BLaER1 (cell line): Measurements from ENCODE around the gene ACVR1C.

ENCODE experiments used
- H3K27ac ChIP-seq: shearing (Covaris generic); formaldehyde crosslinking; 2 replicates; pipeline ENCODE4 v1.8.1; 2022
- H3K27me3 ChIP-seq: shearing (Covaris generic); formaldehyde crosslinking; 2 replicates; pipeline ENCODE4 v1.8.1; 2022
- H3K36me3 ChIP-seq: shearing (Covaris generic); formaldehyde crosslinking; 2 replicates; pipeline ENCODE4 v1.8.1; 2022
- H3K4me1 ChIP-seq: shearing (Covaris generic); formaldehyde crosslinking; 2 replicates; pipeline ENCODE4 v1.8.1; 2022
- H3K4me2 ChIP-seq: shearing (Covaris generic); formaldehyde crosslinking; 2 replicates; pipeline ENCODE4 v1.8.1; 2022
- H3K4me3 ChIP-seq: shearing (Covaris generic); formaldehyde crosslinking; 2 replicates; pipeline ENCODE4 v1.8.1; 2022
- H3K9ac ChIP-seq: shearing (Covaris generic); formaldehyde crosslinking; 2 replicates; pipeline ENCODE4 v1.8.1; 2022
- H3K9me3 ChIP-seq: shearing (Covaris generic); formaldehyde crosslinking; 2 replicates; pipeline ENCODE4 v1.8.1; 2022
- H4K20me1 ChIP-seq: shearing (Covaris generic); formaldehyde crosslinking; 2 replicates; pipeline ENCODE4 v1.8.1; 2022
- Cebpa-rat ChIP-seq: shearing (Covaris generic); IDR thresholded peaks from 2 replicates; pipeline ENCODE4 v1.8.1; 2022

ACVR1C gene

DNA sequence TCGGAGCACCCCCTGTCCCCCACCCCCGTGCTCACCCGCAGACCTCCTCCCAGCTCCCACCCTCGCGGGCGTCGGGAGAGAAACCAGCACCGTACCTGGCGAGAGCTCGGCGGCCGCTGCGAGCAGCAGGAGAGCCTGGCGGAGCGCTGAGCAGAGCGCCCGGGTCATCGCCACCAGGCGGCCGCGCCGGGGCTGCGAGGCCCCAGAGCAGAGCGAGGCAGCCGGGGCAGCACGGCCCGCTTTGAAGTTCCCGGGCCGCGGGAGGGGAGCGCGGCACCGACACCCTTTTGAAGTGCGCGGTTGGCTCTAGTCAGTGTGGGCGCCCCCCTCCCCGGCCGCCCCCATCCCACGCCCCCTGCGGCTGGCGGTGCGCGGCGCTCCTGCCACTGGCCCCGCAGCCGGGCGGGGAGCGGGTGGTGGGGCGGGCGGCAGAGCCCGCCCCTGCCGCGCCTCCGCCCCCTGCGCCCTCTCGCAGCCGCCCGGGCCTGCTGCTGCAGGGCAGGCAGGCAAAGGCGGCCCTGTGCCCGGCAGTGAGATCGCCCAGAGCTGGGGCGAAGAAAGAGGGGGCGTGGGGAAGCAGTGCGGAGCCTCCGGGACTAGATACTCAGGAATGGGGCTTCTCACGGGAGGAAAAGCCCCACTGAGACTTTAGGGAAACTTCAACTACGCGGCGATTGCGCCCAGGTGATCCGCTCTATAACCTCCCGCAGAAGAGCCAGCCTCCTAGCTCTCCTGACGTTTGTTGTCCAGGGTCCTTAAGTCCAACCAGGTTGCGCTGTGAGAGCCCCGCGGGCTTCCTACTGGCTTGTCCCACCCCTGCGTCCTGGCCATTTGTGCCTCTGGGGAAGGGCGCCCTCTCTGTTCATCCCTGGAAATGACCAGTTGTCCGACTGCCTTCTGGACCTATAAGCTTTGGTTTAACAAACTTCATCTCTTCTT, at the start of gene ACVR1C:
TSS of gene ACVR1C (minus strand) at position 388 of the 939 bp plus-strand sequence. CDS start at position 168, 220 bp downstream.
- H3K4me2 ChIP-seq: peak within 1 kb of the TSS; percentile 97
- peak within 1 kb of the TSS; percentile 68 for H3K4me3 ChIP-seq
- H3K4me1 ChIP-seq: peaks cover 10% of the 10 kb centered on the region
- no peak within 1 kb of the TSS for H3K27ac ChIP-seq
- no peaks in the 10 kb centered on the region for H3K9me3 ChIP-seq
- H4K20me1 ChIP-seq: peaks cover 8% of the 10 kb centered on the region; the same call in 1 of the 2 replicates
- 0 out of 2 replicates have a peak within 1 kb of the TSS, but pooled peaks have one; percentile 19 for H3K9ac ChIP-seq
- no peak for TF ChIP-seq Cebpa-rat
- H3K36me3 ChIP-seq: no peaks in the 10 kb centered on the region
- H3K27me3 ChIP-seq: peaks cover 29% of the 10 kb centered on the region

DNA sequence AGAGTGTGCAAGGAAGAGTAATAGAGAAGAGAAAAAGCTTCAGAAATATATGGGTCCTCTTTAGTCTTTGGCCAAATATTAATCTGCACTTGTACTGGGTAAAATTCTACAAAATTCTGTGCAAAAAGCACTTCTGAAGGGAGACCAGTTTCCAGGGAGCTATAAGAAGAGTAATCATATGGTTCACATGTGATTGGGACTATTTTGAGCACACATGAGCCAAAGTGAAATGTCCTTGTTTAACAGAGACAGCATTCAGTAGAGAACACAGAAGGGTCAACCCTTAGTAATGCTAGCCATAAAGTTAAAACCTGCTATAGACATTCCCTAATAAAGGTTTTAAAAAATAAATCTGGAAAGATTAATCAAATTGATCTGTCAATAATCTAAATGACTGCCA, 49.3 kb upstream of the ACVR1C start:
- Histone ChIP-seq H3K4me2 (no peak overlapping the region), H3K9ac (no peak overlapping the region), H3K27ac (no peak overlapping the region), H3K9me3 (no peaks in the 10 kb centered on the region), H3K4me3 (no peak overlapping the region), H3K4me1 (no peaks in the 10 kb centered on the region), H4K20me1 (no peaks in the 10 kb centered on the region), H3K27me3 (no peaks in the 10 kb centered on the region), H3K36me3 (no peaks in the 10 kb centered on the region)
- no peak for TF ChIP-seq Cebpa-rat

DNA sequence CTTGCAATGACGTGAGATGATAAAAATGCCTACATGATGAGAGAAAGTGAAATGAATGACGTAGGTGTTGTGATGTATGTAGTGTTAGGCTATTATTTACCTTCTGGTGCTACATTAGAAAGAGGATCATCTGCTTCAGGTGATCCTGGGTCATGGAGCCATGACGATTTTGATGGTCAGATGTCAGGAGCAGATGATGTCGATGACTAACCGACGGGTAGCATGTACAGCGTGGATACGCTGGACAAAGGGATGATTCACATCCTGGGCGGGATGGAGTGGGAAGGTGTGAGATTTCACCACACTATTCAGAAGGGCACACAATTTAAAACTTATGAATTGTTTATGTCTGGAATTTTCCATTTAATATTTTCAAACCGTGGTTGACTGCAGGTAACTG, 43.5 kb upstream of the ACVR1C start:
- H3K36me3 ChIP-seq: no peaks in the 10 kb centered on the region
- TF ChIP-seq Cebpa-rat: no peak
- H3K9me3 ChIP-seq: no peaks in the 10 kb centered on the region
- no peak overlapping the region for H3K4me2 ChIP-seq
- no peaks in the 10 kb centered on the region for H4K20me1 ChIP-seq
- no peak overlapping the region for H3K9ac ChIP-seq
- no peak overlapping the region for H3K27ac ChIP-seq
- H3K27me3 ChIP-seq: no peaks in the 10 kb centered on the region
- no peaks in the 10 kb centered on the region for H3K4me1 ChIP-seq
- no peak overlapping the region for H3K4me3 ChIP-seq

DNA sequence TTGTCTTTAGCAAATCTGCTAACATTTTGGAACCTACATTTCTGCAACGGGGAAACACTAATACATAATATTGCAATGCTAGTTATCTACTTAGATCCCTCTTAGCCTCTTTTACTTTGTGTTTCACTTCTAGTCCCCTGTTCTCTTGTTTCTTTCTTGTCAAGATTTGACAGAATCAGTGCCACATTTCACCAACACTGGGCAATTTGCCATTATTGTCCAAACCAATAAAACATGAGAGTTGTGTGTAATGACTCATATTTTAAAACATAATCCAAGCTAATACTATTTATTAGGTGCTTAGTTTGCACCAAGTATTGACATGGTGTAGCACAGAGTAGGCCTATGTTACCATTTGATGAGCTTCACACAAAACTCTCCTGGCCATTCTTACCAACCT, 33.7 kb upstream of the ACVR1C start:
- H3K27ac ChIP-seq: no peak overlapping the region
- H3K4me1 ChIP-seq: no peaks in the 10 kb centered on the region
- no peaks in the 10 kb centered on the region for H4K20me1 ChIP-seq
- H3K4me2 ChIP-seq: no peak overlapping the region
- H3K4me3 ChIP-seq: no peak overlapping the region
- H3K27me3 ChIP-seq: no peaks in the 10 kb centered on the region
- no peak overlapping the region for H3K9ac ChIP-seq
- no peaks in the 10 kb centered on the region for H3K36me3 ChIP-seq
- no peak for TF ChIP-seq Cebpa-rat
- H3K9me3 ChIP-seq: no peaks in the 10 kb centered on the region

DNA sequence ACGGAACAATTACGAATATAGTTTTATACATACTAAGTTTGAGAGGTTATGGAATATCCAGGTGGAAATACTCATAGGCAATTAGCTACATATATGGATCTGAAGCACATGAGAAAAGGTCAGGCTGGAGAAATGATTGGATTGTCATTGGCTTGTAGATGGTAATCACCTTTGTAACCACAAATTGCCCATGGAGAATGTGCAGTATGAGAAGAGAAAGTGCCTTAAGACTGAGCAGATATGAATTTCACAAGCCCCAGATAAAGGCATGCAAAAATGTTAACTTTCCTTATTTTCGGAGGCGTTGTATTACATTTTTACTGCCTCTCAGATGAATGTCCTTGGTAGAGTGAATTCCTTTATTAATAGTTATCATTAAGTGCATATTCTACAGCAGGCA, 33.1 kb upstream of the ACVR1C start:
- no peak overlapping the region for H3K27ac ChIP-seq
- no peak overlapping the region for H3K4me3 ChIP-seq
- H3K36me3 ChIP-seq: no peaks in the 10 kb centered on the region
- no peaks in the 10 kb centered on the region for H3K4me1 ChIP-seq
- no peaks in the 10 kb centered on the region for H4K20me1 ChIP-seq
- H3K4me2 ChIP-seq: no peak overlapping the region
- no peak overlapping the region for H3K9ac ChIP-seq
- no peak for TF ChIP-seq Cebpa-rat
- no peaks in the 10 kb centered on the region for H3K9me3 ChIP-seq
- no peaks in the 10 kb centered on the region for H3K27me3 ChIP-seq

DNA sequence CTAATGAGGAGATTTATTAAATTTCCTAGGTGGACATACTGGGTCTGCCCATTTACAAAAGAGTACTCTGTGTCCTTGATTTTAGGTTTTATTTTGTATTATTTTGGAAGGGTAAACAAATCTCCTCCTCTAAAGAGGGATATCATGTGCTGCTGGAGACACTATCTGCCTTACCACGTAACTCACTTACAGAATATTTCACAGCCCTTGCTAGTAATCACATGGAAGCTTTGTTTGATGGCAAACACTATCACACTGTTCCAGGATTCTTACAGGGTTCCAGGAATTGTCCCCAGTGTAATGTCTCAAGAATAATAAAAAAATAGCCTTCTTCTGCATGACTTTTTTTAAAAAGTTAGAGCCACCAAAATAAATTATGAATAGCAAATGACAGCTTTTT, 29.2 kb upstream of the ACVR1C start:
- TF ChIP-seq Cebpa-rat: no peak
- Histone ChIP-seq H3K36me3 (no peaks in the 10 kb centered on the region), H3K4me3 (no peak overlapping the region), H4K20me1 (no peaks in the 10 kb centered on the region), H3K27me3 (no peaks in the 10 kb centered on the region), H3K27ac (no peak overlapping the region), H3K9ac (no peak overlapping the region), H3K4me1 (no peaks in the 10 kb centered on the region), H3K4me2 (no peak overlapping the region), H3K9me3 (no peaks in the 10 kb centered on the region)

DNA sequence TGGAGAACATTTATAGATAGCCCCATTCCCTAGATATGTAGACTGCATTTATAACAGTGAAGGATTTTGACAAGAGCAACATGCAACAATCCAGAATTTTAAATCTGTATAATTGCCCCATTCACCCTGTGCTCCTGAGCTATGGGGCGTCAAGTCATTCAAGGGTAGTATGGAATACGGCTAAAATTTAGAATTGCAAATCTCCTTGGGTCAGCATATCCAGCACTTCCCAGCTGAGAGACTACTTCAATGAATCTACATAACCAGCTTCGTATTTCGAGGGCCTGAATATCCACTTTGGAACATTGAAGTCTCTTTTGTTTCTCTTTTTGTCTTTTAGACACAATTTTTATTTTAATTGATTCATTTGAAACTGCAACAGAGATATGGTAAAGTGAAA, 28.4 kb upstream of the ACVR1C start:
- Histone ChIP-seq H3K27me3 (no peaks in the 10 kb centered on the region), H3K4me2 (no peak overlapping the region), H3K27ac (no peak overlapping the region), H3K4me1 (no peaks in the 10 kb centered on the region), H3K9ac (no peak overlapping the region), H3K36me3 (no peaks in the 10 kb centered on the region), H3K9me3 (no peaks in the 10 kb centered on the region), H4K20me1 (no peaks in the 10 kb centered on the region), H3K4me3 (no peak overlapping the region)
- no peak for TF ChIP-seq Cebpa-rat

DNA sequence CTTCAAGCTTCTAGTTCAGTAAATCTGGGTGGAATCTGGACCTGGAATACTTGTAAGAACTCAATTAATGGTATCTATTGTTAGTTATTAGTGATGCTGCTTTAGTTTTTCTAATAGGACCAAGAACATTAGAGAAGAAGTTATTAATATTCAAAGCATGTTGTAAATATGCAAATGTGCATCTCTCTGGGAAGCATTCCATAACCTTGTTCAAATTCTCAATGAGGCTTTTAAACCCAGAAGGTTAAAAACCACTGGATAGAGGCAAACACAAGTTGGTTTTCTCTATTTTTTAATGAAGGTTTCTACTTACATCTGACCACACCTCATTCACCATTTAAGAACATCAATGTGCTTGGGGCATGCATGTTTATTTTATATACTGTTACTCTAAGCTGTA, 16.1 kb upstream of the ACVR1C start:
- Histone ChIP-seq H3K27me3 (no peaks in the 10 kb centered on the region), H3K9me3 (no peaks in the 10 kb centered on the region), H3K4me3 (no peak overlapping the region), H3K9ac (no peak overlapping the region), H3K4me1 (no peaks in the 10 kb centered on the region), H3K4me2 (no peak overlapping the region), H3K36me3 (no peaks in the 10 kb centered on the region), H4K20me1 (no peaks in the 10 kb centered on the region), H3K27ac (no peak overlapping the region)
- no peak for TF ChIP-seq Cebpa-rat

DNA sequence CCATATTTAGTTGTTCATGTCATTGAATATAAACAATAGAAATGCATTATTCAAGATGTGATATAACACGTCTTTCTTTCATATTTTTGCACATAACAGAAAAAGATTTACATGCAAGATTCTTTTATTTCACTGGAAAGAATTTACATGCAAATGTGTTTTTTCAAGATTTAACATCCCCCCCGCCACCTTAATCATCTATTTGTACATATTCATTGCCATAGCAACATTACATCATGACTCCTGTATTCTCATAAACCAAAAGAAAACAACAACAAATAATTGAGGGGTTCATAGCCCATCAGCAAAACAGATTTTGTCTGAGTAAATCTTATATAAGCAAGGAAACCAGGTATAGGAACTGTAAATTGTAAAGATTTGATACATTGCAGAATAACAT, 3.2 kb upstream of the ACVR1C start:
- Histone ChIP-seq H3K4me3 (no peak overlapping the region), H3K27ac (no peak overlapping the region), H3K4me2 (no peak overlapping the region), H3K9ac (no peak overlapping the region), H3K36me3 (no peaks in the 10 kb centered on the region), H3K27me3 (peaks cover 21% of the 10 kb centered on the region), H3K4me1 (peaks cover 10% of the 10 kb centered on the region), H3K9me3 (no peaks in the 10 kb centered on the region), H4K20me1 (peaks cover 8% of the 10 kb centered on the region; the same call in 1 of the 2 replicates)
- TF ChIP-seq Cebpa-rat: no peak

DNA sequence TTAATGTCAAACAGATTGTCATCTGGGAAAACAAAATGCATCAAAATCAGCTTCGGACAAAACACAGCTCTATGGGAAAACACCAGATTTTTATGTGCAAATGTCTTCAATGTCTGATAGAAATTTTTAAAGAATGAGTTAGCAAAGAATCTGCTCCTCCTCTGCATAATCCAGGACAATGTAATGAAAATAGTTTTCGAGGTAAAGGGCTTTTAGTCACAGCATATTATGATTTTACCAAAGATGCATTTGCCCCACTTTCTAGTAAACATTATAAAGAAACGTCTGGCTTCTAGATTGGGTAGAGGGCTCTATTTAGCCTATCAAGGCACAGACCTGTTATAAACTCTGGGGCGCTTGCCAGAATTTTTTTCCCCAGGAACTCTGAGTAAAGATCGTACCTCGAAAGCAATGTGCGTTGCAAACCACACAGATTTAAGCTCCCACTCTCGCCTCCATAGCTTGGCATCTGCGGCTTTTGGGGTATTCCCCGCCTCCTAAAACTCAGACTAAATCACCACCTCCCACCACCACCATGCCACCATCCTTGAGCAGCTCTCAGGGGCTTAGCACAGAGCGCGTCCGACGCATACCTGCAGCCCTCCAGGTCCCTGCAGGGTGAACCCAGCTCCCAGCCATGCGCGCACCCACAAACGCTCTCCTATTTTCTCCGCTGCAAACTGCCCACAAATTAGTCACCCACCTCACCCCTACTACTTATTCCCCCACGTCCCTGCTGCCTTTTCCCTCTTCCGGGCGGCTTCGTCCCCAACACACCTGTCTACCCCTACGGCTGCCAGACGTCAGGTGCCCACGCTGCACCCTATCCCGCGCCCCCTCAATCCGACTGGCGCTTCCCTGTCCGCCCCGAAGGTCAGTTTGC, 829 bp downstream of the ACVR1C start:
- H3K4me3 ChIP-seq: peak overlapping the region; percentile 68
- H4K20me1 ChIP-seq: peaks cover 8% of the 10 kb centered on the region; the same call in 1 of the 2 replicates
- H3K27me3 ChIP-seq: peaks cover 29% of the 10 kb centered on the region
- TF ChIP-seq Cebpa-rat: no peak
- peaks cover 10% of the 10 kb centered on the region for H3K4me1 ChIP-seq
- H3K9me3 ChIP-seq: no peaks in the 10 kb centered on the region
- no peaks in the 10 kb centered on the region for H3K36me3 ChIP-seq
- peak overlapping the region; percentile 97 for H3K4me2 ChIP-seq
- H3K9ac ChIP-seq: no peak overlapping the region
- H3K27ac ChIP-seq: no peak overlapping the region
